Ovary (tissue), 9 donors: ENCODE measurements around the gene STK11IP. TPM values are rescaled to one million over a fixed set of nuclear protein-coding genes. Genes with fewer than 3 reads are reported as not detected.

ENCODE experiments used
- DNase-seq, 5 donors: peaks; one replicate each; pipeline ENCODE4 v3.0.0-alpha.2; 2019 to 2020
- H3K27ac ChIP-seq, 2 donors: fragments of 200-600 bp; one replicate each; pipeline versions ENCODE4 v1.5.1 to v1.8.0; 2019 to 2022
- H3K27me3 ChIP-seq: fragments of 200-600 bp; one replicate; pipeline ENCODE4 v1.8.0; 2022
- H3K36me3 ChIP-seq: fragments of 200-600 bp; sonication (generic); one replicate; pipeline ENCODE4 v1.5.1; 2019
- H3K4me1 ChIP-seq: one replicate; pipeline ENCODE4 v1.8.1; 2013; ENCODE audit warnings: mild to moderate bottlenecking, moderate library complexity; ENCODE audit not compliant: insufficient read depth
- H3K4me3 ChIP-seq: fragments of 200-600 bp; sonication (generic); one replicate; pipeline ENCODE4 v1.5.1; 2017
- H3K9me3 ChIP-seq, 2 donors: fragments of 200-600 bp in 1 of 2; sonication (generic) in 1 of 2; one replicate each; pipeline versions ENCODE4 v1.5.1 to v1.8.1; 2013 to 2019; ENCODE audit warnings: mild to moderate bottlenecking in 1 of 2, moderate library complexity in 1 of 2
- CTCF ChIP-seq, 3 donors: fragments of 450-650 bp in 2 of 3; fragments of 200-600 bp in 1 of 3; IDR thresholded peaks; one replicate each; pipeline versions ENCODE4 v1.5.1 to v1.8.0; 2016 to 2022; ENCODE audit warnings: antibody characterized with exemption in 3 of 3, mild to moderate bottlenecking in 1 of 3
- EP300 ChIP-seq: sonication (generic); formaldehyde crosslinking; IDR thresholded peaks from one replicate; pipeline ENCODE4 v1.6.1; 2017; ENCODE audit warnings: antibody characterized with exemption
- POLR2A ChIP-seq: fragments of 450-650 bp; IDR thresholded peaks from one replicate; pipeline ENCODE4 v1.6.1; 2017; ENCODE audit warnings: antibody characterized with exemption, mild to moderate bottlenecking, moderate library complexity
- WGBS, 3 donors: extraction: QIAGEN DNeasy Blood & Tissue Kit in 1 of 3; methylation state at CpG; one replicate each; pipeline versions ENCODE4 v1.1.5 to v1.1.7; 2013 to 2017; 5-methylcytosine and 5-hydroxymethylcytosine counted together
- intact Hi-C, 4 donors: fragments of 100-400 bp; cut with DNase I; formaldehyde crosslinking; loops; one replicate each; pipeline versions ENCODE4 v1.11.0 to v1.15.1; 2022 to 2023
- polyA plus RNA-seq, 2 donors: library from polyadenylated mRNA; stranded (reverse); fragments of 200-250 nt in 1 of 2; fragments of 350-450 nt in 1 of 2; fragmentation: Illumina TruSeq in 1 of 2; extraction: RNeasy Lipid Tissue Mini Kit (QIAGEN cat#74804) in 1 of 2; gene quantifications; one replicate each; pipeline ENCODE4 v1.2.3, GENCODE V29; 2013 to 2014
- total RNA-seq, 7 donors: library from RNA; depleted of rRNA in 2 of 7; stranded (reverse); fragments of >200 nt in 2 of 7; fragmentation: NEBNext Ultra II Directional in 3 of 7; extraction: Animal tissue kit (Norgen Biotek cat#: 25700) in 3 of 7; gene quantifications; one replicate each; pipeline versions ENCODE4 v1.1.0 to v1.2.4, GENCODE V29; 2016 to 2023
- donor health status: DM: no; HTN: no; CAD: no; lungs with moderate emphysema.
- donor health status: DM: no; HTN: no; CAD: no.
- donor health status: Bipolar disorder and iron deficiency.
- donor health status: DM: yes; HTN: yes; CAD: no.
- donor health status: DM: no; HTN: no; CAD: no.
- donor health status: DM: yes; HTN: yes; CAD: no.

The STK11IP gene
- total and polyA plus RNA-seq, 9 donors: 9.2 to 73.7 (median 43.8) TPM

- 6 to 9% (median 7%) methylated on average over 19 of the region's 19 CpGs for WGBS, 3 donors
- intact Hi-C loops: no loop called here
- DNase-seq: no peak
- no peaks in the 10 kb centered on the region for H3K27me3 ChIP-seq
- peak overlapping the region; percentile 26 to 91 for H3K27ac ChIP-seq
- TF ChIP-seq EP300: no peak
- no peak for TF ChIP-seq CTCF (IDR thresholded peaks at IDR 0.05)
- TF ChIP-seq POLR2A: no peak
- peaks cover 12% of the 10 kb centered on the region for H3K4me1 ChIP-seq
- H3K36me3 ChIP-seq: no peaks in the 10 kb centered on the region
- H3K9me3 ChIP-seq: no peaks in the 10 kb centered on the region
- peak overlapping the region; percentile 80 for H3K4me3 ChIP-seq
These were observed 604 bp upstream of the STK11IP start for GRCh38 chr2:219596954-219597551.

- WGBS, 3 donors: 20 to 23% (median 22%) methylated on average over 9 of the region's 9 CpGs
- H3K27me3 ChIP-seq: no peaks in the 10 kb centered on the region
- DNase-seq: peak in 1 of 5 donors; percentile 60
- H3K36me3 ChIP-seq: no peaks in the 10 kb centered on the region
- H3K9me3 ChIP-seq: no peaks in the 10 kb centered on the region
- H3K4me1 ChIP-seq: peaks cover 12% of the 10 kb centered on the region
- intact Hi-C loops: no loop called here
- TF ChIP-seq EP300 (no peak), POLR2A (no peak), CTCF (IDR thresholded peaks at IDR 0.05) (no peak)
- H3K4me3 ChIP-seq: peak overlapping the region; percentile 80
- H3K27ac ChIP-seq: peak overlapping the region; percentile 75 to 91
These were observed 836 bp downstream of the STK11IP start for GRCh38 chr2:219598308-219599078.

- Histone ChIP-seq H3K9me3 (no peaks in the 10 kb centered on the region), H3K36me3 (no peaks in the 10 kb centered on the region), H3K4me3 (no peak overlapping the region), H3K27me3 (no peaks in the 10 kb centered on the region), H3K27ac (peak overlapping the region in 1 of 2 donors; percentile 95), H3K4me1 (peaks cover 36% of the 10 kb centered on the region)
- no peak for DNase-seq
- WGBS, 3 donors: 90 to 91% (median 90%) methylated on average over 5 of the region's 5 CpGs
- intact Hi-C loops: no loop called here
- TF ChIP-seq POLR2A (no peak), EP300 (no peak), CTCF (IDR thresholded peaks at IDR 0.05) (no peak)
These were observed 6.1 kb downstream of the STK11IP start for GRCh38 chr2:219603771-219604170.

GRCh38 chr2:219605607-219605954 lies 7.9 kb downstream of the STK11IP start:
- Histone ChIP-seq H3K4me3 (no peak overlapping the region), H3K27me3 (no peaks in the 10 kb centered on the region), H3K9me3 (no peaks in the 10 kb centered on the region), H3K27ac (peak overlapping the region; percentile 93 to 95), H3K4me1 (peaks cover 47% of the 10 kb centered on the region), H3K36me3 (no peaks in the 10 kb centered on the region)
- no peak for TF ChIP-seq EP300
- TF ChIP-seq CTCF (IDR thresholded peaks at IDR 0.05): no peak
- TF ChIP-seq POLR2A: no peak
- DNase-seq: peak in 3 of 5 donors; percentile 57 to 64 (median 58)
- intact Hi-C loops: loop anchor here in 2 of 4 donors (5.0 kb wide), 2 partner anchors 33 to 53 kb away; partner anchors contain the start of genes INHA (in 2 of the 2) and OBSL1 (in 2 of the 2)
- 46 to 48% (median 47%) methylated on average over 6 of the region's 6 CpGs for WGBS, 3 donors
